ENCODE measurements around the gene FADS6.

Gene FADS6

DNA sequence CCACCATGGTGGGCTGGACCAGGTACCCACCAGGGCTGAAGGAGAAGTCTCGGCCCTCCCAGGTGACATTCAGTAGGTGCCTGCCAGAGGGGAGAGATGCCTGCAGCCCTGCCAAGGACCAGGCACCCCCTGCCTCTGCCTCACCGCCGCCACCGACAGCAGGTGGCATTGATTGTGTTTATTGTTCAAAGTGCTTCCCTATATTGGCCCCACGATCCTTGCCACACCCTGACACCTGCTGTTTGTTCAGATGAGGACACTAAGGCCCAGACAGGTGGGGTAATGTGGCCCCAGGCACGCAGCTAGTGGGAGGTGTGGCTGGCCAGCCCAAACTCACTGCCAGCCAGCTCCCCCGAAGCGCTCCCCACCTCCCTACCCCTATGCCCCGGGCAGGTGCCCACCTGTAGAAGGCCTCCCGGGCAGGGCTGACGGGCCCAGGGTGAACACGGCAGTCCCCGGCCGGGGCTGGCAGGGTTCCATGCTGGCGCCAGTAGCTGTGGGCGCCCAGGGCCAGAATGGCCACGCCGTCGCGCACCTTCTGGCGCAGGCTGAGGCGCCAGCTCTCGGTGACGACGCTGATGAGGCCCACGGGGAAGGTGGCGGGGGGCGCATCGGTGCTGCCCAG lies 41.7 kb downstream of the FADS6 start:
- FAIRE-seq: no peak

DNA sequence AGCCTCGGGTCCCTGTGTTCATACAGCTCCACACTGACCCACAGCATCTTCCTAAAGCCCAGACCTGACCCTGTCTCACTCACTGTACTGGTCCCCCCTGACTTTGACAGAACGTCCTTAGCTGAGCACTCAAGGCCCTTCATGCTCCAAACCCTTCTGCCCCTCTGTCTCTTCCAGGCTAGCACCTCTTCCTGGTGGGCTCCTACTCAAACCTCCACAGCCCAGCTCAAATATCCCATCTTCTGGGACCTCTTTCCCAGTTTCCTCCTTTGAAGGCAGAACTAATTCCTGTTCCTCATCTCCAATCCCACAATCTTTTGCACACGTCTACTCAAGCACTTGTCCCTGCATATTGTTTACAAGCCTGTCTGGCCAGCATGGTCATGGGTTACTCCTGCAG lies 42.5 kb downstream of the FADS6 start:
- no peak for FAIRE-seq

DNA sequence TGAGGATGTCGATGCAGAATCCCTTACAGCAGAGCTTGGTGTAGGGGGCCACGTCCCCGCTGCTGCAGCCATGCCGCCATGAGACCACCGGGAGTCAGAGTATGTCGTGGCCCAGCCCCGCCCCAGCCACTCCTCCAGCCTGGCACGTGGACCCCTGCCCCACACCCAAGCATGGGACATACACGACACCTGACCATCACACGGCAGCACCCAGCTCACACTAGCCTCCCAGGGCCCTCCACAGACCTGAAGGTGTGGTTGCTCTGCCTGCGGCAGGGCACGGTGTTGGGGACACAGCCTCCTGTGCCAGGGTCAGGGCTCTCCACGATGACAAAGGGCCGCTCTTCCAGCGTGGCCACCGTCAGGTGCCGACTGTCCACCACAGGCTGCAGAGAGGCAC lies 43.1 kb downstream of the FADS6 start:
- no peak for FAIRE-seq

DNA sequence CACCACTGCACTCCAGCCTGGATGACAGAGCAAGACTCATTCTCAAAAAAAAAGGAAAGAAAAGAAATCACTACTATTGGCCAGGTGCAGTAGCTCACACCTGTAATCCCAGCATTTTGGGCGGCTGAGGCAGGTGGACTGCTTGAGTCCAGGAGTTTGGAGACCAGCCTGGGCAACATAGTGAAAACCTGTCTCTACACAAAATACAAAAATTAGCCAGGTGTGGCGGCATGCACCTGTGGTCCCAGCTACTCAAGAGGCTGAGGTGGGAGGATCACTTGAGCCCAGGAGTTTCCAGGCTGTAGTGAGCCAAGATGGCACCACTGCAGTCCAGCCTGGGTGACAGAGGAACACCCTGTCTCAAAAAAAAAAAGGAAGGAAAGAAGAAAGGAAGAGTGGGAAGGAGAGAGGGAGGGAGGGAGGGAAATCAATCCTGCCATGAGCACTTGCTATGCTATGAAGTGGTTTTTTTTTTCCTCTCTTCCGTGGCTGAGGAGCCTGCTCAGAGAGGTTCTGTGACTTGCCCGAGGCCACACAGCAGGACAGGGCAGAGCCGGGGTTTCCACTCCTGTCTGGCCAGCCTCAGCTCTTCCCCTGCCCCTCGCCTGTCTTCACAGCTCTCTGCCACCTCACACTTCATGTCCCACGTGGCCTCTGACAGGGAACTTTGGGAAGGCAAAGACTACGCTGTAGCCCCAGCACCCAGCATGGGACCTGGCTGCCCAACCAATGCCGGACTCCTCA lies 44.6 kb downstream of the FADS6 start:
- FAIRE-seq: no peak

DNA sequence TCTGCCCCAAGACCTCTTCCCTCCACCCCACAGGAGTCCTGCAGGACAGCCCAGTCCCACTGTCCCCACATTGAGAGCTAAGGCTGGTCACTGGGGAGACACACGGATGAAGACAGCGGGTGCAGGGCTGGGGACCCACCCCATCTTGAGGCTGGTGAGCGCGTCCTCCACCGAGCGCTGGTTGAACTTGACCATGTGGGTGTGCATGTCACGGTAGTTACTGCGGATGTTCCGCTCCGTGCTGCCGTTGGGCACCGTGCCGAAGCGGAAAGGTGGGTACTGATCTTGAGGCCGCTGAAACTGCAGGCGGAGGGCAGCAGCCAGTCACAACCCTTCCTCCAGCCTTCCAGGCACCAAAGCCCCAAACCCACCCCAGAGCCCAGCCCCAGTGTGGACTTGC lies 46.8 kb downstream of the FADS6 start:
- FAIRE-seq: no peak

DNA sequence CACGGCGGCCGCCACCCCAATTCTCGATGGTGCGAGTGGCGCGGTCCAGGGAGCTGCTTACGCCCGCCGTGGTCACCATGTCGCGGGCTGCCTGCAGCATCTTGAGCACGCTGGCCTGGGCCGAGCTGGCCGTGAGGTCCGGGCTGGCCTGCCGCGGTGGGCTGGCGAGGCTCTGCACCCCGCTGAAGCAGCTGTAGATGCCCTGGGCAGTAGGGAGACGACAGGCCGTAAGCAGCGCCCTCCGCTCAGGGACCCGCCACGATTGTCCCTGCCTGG lies 50.1 kb downstream of the FADS6 start:
- FAIRE-seq: no peak

DNA sequence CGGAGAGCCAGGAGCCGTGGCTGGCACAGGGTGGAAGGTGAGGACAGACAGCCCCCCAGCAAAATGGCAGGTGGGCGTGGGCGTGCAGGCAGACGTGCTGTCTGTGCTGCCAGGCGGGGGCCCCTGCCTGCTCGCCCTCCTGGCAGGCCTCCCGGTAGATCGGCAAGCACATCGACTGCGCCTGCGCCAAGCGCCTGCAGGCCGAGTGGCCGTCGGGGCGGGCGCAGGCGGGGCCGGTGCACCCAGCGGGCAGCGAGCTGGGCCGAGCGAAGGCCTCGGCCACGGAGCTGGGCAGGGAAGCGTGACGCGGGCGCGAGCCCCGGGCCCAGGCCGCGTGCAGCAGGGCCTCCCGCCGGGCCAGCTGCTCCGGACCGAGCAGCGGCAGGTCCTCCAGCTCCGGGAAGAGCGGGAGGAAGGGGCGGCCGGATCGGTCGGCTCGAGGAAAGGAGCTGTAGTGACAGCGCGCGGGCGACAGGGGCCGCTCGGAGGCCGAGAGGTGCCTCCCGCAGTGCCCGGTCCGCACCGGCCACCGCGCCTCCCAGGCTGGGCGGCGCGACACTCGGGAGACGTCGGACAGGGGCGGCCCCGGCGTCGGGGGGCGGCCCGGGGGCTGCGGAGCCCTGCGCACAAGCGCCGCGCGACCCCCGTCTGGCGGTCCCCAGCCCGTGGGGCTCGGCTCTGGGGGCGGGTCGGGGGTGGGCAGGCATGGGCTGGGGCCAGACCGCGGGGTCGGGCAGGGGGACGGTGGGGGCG lies 50.7 kb downstream of the FADS6 start:
- no peak for FAIRE-seq

DNA sequence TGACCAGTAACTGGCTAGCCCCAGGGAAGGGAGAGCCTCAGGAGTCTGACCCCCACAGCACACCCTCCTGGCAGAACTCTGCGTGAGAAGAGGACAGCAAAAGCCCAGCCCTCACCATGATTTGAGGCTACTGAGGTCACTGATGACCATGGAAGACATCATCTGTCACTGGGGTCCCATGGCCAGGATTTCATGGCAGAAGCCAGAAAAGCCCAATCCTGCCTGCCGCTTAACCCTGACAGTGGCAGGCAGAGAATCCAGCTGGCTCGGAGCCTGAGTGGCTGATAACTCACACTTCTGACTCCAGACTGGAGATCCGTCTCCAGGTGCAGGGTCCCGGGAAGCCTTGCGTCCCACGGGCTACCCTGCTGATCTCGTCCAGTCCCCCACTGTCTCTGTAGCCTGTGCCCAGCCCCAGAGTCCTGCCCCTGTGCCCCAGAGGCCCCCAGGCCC lies 51.3 kb downstream of the FADS6 start:
- no peak for FAIRE-seq

DNA sequence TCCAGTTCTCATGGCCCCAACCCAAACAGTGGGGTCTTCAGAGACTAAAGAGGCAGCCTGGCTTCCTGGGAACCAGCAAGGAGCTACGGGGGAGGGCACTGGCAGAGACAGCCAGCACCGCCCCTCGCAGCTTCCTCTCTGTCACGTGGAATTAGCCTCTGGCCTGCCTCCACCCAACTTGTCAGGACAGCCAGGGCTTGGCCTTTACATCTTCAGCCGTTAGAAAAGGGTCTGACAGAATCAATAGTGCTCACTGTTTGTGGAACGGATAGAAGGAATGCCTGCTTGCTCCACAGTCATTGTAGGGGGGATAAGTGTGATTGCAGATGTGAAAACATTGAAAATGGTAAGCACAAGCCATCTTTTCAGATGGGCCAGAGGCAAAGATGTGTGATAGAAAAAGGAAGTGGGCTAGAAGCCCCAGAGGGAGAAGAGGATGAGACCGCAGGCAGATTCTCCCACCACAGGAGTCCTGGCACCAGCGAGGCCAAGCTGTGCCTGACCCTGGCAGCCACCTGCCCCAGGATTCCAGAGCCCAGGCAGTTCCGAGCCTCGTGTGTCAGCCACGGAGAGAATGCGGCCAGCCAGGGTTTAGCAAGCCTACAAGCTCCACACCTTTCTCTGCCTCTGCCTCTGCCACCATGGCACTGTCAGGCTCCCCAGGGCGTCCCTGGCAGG lies 52.3 kb downstream of the FADS6 start:
- no peak for FAIRE-seq

DNA sequence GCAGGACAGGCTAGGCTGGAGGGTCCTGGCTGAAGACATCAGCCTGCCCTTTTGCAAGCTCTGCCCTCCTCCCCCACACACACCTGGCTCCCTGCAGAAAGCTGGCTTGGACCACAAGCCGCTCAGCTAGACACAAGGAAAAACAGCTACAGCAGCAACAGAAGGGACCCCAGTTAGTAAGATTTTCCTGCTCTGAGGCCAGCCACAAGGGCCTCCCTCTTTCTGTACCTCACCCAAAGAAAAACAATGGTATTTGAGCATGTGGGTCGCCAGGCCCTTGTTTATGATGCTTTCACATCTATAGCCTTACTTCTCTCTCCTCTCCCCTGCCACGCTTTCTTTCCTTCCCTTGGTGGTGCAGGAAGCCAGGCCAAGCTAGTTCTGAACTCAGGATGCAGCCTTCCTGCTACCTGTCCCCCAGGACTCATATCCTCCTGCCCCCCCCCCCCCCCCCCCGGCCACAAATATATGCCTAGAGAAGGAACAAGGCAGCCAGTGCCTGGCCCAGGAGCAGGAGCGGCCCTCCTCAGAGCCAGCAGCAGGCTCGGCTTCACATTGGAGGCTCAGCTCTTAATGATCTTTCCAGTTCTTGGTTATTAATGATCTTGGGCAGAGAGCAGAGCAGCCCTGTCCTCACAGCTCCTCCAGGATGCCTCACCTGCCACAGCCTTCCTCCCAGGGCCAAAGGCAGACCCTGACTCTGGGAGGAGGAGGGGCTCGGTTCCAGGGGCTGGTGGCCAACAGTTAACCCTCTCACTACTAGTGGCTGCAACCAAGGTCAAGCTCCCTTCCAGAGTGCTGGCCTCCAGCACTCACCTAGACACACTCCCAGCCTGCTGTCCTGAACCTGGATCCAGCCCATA lies 53.2 kb downstream of the FADS6 start:
- no peak for FAIRE-seq

DNA sequence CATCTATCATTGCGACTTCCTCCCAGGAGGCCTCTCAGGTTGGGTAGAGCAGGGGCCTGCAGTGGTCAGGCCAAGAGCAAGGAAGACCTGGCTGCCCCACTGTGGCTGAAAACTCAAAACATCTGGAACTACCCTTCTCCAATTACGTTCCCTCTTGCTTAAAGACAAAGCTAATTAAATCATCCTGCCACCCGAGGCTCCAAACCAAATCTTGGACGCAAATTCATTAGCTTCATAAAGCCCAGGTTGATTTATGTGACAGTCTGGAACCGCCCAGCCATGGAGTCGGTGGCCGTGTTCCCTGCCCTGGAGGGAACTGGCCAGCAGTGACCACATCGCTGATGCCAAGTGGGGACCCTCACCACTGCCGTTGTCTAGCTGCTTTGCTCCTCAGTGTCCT lies 55.2 kb downstream of the FADS6 start:
- no peak for FAIRE-seq

DNA sequence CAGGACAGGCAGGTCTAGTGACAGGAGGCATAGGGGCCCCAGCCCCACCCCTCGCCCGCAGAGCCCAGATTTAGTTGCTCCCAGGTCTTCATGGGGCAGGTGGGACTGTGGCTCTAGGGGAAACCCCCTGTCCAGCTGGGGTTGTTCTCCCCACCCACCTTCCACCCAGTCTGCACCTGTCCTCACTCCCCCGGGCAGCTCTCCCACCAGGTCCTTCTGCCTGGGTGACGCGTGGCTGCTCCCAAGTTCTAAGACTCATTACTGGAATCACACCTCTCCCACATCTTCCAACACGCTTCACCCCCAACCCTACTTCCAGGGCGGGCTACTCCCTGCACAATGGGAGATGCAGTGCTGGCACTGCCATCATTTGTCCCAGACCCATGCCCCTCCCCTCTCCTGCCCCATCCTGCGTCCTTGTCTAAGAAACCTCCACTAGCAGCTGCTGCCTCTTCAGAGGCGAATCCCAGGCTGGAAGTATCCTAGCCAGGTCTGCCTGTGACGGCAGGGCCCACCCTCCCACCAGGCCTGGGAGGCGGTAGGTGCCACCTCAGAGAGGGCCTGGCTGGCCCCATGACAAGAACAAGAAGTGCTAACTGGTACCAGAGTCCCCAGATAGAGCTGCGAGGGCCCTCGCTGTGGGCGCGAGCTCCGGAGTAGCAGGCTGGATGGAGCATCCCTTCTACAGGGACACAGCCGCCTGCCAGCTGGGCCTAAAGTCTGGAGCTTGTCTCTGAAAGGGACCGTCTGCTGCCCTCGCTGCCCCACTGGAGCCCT lies 56.6 kb downstream of the FADS6 start:
- no peak for FAIRE-seq

DNA sequence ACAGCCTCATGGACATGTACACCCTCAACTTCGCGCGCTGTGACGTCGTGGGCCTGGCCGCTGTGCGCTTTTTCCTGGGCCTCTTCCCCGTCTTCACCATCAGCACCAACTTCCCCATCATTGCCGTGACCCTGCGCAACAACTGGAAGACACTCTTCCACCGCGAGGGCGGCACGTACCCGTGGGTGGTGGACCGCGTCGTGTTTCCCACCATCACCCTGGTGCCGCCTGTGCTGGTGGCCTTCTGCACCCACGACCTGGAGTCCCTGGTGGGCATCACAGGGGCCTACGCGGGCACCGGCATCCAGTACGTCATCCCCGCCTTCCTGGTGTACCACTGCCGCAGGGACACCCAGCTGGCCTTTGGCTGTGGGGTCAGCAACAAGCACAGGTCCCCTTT lies 57.2 kb downstream of the FADS6 start:
- FAIRE-seq: no peak

DNA sequence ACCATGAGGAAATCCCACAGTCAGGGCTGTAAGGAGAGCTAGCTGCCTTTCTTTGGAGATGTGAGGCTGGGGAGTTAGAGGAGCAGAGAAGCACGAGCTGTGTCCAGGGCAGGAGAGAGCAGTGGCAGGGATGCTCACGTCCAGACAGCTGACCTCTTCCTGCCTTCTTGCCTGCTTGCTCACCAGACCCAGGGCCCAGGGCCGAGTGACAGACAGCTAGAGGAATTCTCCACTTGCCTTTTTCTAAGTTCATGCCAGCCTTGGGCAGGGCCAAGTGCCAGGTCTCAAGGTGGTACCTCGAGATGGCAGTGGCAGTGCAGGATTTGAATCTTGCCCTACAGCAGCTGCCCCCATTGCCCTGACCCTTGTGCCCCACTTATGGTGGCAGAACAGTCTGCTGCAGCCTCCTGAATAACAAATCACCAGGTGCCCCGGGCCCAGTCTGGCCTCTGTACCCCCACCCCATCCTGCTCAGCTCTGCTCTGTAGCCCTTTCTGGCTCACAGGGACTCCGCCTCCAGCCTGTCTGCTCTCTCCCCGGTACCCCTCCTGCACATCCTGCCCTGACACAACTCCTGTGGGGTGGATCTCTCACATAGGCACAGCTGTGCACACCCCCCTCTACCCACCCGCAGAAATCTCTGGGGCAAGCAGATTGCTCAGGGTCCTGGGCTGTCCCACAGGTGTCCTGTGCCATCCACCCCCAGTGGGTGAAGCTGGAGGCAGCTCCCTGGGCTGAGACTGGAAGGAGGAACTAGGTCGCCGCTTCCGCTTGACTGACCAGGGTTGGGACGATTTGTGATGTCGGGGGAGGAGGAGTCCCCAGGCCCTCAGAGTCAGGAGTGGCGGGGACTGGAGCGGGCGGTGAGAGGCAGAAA lies 59.7 kb downstream of the FADS6 start:
- no peak for FAIRE-seq

DNA sequence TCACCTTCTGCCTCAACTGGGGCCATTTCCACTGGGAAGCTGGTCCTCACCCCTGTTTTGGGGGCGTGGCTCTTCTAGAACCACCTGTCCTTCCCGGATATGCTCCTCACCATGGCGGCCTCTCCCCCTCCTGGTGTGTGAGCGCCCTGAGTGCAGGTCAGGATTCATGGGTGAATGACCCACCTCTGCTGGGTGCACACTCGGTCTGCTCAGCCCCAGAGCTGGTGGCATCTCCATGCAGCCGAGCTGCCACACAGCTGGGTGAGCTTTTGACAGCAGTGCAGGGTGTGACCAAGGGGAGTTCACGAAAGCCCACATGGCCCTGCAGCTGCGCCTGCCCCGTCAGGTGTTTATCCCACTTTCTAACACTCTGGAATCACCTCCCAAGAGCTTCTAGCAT lies 61.0 kb downstream of the FADS6 start:
- FAIRE-seq: no peak

DNA sequence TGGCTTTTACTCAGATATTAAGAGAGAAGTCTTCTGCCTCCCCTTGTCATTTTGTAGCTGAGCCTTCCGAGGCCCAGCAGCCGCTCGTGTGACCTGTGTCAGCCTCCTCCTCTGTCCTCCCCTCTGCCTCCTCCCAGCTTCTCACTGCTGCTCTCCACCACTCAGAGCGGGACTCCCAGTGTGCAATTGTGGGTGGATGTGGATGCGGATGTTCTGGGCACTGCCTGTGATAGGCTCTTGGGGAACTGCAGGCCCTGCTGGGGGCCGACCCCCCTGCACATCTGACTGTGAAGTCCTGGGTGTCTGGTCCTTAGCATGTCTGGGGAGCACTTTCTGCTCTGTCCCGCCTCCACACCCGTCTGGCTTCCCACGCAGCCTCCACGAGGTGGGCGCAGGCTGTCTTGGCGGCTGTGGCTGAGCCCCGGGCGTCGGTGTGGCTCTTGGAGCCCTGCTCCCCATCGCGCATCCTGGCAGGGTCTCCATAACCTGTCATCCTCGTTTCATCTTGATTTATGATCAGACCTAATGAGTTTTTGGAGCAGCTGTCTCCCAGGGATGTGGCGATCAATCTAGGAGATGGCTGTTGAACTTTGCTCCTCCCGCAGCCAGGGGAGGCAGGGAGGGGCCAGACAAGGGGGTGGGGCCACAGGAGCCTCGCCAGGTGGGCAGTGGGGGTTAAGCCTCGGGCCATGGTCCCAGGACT lies 61.8 kb downstream of the FADS6 start:
- FAIRE-seq: no peak

DNA sequence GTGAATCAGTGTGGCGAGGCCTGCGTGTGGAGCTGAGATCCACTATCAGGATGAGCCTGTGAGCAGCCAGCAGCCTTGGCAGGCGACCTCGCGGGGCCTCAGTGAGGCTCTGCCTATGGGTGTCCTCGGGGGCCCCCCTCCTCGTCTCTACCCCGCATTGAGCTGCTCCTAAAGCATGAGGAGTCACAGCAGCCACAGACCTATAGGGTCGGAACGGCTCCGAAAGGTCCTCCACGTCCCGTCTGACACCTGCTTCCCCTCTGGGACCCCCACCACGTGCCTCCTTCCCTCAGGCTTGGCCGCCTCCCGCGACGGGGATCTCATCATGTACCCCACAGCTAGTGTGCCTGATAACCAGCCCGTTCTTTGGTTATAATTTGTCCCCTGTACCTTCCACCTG lies 62.6 kb downstream of the FADS6 start:
- FAIRE-seq: no peak

DNA sequence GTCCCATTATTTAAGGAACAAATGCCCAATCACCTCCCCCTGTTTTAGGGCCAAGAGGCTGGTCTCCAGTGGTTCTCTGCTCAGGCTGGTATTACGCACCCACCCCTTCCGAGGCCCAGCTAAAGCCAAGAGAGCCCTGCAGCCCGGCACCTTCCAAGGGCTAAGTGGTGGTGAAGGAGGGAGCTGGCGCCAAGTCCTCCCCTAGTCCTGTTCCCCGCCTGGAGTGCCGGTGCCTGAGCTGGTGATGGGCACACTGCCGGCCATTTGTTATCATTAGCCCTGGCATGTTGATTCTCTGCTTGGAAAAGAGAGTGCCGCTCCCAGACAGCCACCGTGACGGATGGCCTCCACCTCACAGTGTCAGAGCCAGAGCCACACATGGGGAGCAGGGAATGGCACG lies 65.6 kb downstream of the FADS6 start:
- FAIRE-seq: no peak
